Measurements from ENCODE around the gene IKBIP. TPM values are rescaled to one million over a fixed set of nuclear protein-coding genes. Genes with fewer than 3 reads are reported as not detected.
"Not testable (repeated sequence)": the region's sequence is repeated elsewhere in the genome, so short reads cannot be mapped to it uniquely, and the experiment has no call there.

Gene IKBIP
- polyA plus RNA-seq, 1 donor, result 25.0 TPM

DNA sequence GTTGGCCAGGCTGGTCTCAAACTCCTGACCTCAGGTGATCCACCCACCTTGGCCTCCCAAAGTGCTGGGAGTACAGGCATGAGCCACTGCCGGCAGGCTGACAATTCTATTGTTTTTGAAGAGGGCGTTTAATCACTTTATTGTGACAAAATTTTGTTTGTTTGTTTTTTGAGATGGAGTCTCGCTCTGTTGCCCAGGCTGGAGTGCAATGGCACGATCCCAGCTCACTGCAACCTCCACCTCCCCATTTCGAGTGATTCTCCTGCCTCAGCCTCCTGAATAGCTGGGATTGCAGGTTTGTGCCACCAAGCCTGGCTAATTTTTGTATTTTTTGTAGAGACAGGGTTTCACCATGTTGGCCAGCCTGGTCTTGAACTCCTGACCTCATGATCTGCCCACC lies 1.8 kb downstream of the IKBIP start:
- DNase-seq, result not testable (repeated sequence)

DNA sequence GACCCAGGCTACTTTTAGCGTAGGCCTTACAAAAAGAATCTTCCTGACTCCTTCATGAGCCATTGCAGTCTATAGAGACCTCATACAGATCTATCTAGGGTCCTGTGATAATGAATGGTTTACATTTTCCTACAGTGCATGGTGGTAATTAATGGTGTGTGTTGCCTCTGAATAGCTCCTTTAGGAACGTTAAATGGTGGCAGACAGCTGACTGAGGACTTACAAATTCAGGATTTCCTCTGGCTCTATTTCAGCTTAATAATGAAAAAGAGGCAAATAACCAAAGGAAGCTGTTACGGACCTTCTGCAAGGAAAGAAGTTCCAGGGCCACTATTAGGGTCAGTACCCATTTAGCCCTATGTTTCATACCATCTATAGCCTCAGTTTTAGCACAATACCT lies 5.1 kb downstream of the IKBIP start:
- no peak for DNase-seq

DNA sequence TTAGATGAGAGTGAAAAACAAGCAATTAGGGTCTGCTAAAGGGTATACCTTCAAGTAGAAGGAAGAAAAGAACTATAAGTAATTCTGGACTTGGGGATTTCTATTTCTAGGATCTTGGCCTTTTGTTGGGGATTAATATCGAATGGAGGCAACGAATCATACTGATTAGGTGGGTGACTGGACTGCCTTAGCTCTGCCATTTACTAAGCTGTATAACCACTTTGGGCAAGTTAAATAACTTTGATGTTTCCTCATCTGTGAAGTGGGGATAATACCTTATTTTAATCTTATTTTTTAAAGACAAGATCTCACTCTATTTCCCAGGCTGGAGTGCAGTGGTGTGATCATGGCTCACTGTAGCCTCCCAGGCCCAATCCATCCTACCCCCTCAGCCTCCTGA lies 6.6 kb downstream of the IKBIP start:
- no peak for DNase-seq

DNA sequence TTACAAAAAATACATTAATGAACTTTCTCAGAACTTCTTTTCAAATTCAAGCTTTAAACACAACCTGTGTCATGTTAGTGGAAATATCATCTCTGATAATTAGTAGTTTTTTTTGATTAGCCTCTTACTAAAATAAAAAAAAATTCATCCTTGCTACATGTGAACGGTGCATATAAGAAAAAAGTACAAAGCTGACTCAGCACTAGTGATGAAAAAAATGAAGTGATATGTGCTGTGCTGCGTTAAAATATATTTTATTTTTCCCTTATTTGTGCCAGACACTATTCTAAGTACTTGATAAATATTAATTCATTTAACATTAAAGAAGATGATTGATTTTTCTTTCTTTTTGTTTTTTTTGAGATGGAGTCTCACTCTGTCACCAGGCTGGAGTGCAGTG lies 7.5 kb downstream of the IKBIP start:
- no peak for DNase-seq

DNA sequence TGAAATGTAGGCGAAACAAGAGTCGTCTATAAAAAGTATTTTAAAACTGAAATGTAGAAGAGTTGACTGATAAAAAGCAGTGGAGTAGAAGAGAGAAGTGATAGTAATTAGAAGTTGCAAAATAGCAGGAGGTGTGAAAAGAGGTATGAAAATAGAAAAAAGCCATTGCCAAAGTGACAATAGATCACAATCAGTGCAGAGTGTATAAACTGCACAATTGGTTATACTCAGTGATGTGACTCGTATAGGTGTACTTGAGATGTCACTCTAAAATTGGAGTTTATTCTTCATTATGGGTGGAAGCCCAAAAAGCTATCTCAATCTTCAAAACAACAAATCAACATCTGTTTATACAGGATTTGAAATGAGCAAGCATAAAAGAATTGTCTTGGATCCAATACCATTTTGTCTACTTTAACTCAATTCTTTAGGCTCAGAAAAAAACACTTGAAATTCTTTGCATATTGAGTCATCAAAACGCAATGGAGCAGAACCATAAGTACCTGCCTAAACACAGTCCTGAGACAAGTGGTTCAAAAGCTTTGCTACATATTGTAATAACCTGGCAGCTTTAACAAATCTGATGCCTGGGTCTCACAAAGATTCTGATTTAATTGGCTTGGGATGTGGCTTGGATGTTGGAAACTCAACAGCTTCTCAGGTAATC lies 8.8 kb downstream of the IKBIP start:
- DNase-seq, result peak; percentile 35

DNA sequence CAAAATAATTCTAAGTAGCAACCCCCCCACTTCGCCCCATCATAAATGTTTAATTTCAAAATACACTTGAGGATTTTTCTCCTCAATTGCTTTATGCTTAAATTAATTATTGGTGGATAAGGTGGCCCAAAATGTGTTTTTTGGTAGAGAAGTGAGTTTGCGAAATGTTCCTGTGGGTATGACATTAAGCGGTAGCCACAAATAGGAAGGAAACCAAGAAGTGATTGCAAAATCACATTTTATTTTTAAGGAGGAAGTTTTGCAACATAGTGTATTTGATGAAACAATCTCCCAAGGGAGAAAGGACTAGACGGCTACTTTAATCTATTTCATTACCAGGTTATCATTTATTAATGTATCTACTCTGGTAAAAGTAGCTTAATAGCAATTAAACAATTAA lies 25.6 kb downstream of the IKBIP start:
- no peak for DNase-seq

DNA sequence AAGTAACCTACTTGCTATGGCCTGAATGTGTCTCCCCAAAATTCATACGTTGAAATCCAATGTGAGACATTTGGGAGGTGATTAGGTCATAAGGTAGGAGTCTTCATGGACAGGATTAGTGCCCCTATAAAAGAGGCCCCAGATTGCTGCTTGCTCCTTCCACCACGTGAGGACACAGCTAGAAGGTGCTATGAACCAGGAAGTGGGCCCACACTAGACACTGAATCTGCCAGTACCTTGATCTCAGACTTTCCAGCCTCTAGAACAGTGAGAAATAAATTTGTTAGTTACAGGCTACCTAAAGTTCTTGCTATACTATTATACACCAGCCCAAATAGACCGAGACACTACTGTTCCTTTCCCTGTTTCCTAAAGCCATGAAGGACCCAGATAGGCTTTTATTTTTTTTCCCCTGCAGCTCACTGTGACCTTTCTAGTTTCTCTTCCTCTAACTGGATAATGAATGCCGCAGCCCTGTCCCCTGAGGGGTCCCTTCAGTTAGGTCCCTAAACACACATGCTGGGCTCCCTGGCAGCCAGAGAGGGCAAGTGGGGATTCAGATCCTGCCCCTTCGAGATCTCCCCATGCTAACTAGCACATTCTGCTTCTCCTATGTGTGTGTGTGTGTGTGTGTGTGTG lies 31.8 kb downstream of the IKBIP start:
- no peak for DNase-seq

DNA sequence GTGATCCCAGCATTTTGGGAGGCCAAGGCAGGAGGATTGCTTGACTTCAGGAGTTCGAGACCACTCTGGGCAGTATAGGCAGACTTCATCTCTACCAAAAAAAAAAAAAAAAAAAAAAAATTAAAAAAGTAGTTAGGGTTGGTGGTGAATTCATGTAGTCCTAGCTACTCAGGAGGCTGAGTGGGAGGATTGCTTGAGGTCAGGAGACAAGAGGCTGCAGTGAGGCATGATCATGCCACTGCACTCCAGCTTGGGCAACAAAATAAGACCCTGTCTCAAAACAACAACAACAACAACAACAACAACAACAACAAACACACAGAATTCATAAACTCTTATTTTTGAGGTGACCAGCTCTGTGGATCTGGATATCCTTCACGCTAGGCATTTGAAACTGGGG lies 34.0 kb downstream of the IKBIP start:
- no peak for DNase-seq

DNA sequence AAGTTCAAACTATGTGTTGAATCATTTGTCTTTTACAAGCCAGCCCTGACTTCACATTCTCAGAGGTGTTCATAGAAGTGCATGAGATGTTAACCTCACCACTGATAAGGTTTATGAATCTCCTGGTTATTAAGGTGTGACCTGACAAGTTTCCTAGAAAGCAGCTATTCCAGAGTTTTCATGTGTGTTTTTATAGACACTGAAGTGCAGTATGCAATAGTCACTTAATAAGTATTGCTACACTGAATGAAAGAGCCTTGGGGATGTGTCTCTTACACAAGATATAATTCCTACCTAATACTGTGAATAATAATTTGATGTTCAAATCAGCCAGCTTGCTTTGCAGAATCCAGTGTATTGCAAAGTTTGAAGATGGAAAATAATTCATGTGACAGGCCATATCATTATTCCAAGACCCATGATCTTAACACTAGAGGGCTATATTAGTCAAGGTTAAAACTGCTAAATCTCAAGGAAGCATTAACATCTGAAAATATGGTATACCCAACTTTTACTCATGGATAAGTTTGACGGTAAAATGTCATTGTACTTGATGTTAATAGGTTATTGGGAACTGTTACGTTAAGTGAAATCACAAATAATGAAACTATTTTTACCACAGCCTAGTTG lies 38.1 kb downstream of the IKBIP start:
- no peak for DNase-seq

DNA sequence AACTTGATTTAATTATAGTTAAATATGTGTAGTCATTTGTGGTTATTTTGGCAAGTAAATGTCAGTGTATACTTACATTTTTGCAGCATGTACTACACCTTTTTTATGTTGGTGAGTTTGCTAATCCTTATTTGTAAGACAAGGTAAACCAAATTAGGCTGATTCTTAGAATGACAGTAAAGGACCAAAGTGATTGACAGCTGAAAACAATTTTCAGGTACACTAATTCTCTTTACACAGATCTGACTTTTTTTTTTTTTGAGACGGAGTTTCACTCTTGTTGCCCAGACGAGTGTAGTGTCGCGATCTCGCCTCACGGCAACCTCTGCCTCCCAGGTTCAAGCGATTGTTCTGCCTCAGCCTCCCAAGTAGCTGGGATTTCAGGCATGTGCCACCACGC lies 42.7 kb downstream of the IKBIP start:
- DNase-seq, result no peak

DNA sequence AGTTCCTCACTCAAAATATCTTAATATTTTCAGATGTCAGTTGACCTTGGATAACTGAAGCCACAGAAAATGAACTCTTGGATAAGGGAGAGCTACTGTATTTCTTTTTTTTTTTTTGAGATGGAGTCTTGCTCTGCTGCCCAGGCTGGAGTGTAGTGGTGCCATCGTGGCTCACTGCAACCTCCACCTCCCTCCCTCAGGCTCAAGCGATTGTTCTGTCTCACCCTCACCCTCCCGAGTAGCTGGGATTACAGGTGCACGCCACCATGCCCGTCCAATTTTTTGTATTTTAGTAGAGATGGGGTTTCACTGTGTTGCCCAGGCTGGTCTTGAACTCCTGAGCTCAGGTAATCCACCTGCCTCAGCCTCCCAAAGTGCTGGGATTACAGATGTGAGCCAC lies 47.3 kb downstream of the IKBIP start:
- not testable (repeated sequence) for DNase-seq

DNA sequence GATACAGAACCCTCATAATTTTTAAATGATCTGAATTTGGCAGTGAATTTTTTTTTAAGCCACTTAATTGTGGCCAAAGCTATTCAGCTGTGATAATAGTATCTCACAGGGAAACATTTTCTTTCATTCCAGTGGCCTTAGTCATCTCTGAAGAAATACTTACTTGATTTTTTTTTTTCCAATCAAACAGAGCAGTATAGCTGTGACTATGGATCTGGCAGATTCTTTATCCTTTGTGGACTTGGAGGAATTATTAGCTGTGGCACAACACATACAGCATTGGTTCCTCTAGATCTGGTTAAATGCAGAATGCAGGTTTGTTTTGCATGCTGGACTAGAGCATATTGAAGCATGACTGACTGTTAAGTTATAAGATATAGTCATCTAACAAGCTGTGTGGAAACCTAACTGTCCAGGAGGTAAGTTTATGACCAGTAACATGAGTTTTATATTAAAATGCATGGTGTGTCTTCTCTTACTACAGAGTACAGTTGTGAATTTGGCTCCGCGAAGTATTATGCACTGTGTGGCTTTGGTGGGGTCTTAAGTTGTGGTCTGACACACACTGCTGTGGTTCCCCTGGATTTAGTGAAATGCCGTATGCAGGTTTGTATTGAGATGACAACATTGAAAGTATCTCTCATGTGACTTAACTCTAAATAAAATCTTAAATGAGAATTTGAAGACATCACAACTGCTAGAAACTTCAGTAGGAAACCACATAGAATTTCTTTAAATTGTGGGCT lies 49.2 kb downstream of the IKBIP start:
- DNase-seq, result peak; percentile 15

DNA sequence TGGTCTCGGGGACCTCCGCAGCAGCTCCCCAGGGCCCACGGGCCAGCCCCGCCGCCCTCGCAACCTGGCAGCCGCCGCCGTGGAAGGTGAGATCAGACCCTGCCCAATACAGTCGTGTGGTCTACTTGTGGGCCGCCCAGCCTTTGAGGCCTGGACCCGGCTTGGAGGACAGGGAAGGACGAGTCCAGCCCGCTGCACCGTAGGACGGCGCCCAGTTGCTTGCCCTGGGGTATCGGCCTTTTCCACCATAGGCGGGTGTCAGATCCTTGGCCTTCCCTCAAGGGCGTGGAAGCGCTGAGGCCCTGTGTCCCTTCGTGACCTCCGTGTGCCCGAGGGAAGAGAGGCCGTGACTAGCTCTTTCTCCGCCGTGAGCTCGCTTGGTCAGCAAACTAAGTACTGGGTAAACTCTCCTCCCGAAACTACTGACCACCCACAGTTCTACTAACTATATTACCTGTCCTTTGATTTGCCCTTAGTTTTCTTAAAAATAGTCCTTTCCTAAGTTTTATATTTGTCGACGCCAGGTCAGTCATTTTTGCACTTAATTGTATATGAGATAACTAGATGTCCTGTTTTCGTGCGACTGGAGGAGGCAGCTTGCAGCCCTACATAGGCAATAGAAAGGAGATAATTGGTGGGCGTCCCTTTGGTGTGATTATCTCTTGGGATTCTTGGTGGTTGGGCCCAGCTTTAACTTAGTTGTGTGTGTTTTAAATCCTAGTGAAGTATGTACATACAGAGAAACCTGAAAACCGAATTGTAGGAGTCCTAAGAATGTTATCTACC lies 50.3 kb downstream of the IKBIP start:
- DNase-seq, result peak; percentile 32

DNA sequence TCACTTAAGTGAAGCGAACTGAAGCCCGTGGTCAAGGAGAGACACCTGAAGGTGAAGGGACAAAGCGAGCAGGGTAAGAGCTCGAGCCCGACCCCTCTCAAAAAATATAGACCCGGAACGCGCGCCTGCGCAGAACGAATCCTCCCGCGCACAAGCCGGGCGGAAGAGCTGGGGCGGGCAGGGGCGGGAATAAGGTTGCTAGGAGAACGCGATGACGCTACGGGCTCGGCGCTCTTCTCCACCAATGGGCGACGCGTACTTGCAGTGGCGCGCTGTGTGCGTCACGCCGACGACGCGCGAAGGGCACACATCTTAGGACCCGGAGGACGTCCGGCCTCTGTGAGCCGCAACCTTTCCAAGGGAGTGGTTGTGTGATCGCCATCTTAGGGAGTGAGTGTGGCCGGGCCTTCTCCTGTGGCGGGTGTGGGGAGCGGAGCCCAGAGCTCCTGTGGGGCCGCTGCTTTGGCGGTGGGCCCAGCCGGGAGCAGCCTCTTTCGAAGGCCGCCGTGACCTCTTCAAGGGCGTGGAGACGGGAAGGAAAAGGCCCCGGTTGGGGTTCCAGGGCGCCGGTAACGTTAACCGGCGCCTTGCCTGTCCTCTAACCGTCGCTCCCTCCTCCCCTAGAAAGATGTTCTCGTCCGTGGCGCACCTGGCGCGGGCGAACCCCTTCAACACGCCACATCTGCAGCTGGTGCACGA lies 51.1 kb downstream of the IKBIP start, which contains the start of gene SLC25A3:
Gene SLC25A3, plus strand, starts transcription at position 336 of the 699 bp plus-strand sequence. Its CDS starts 293 bp downstream, at position 629.
- DNase-seq, result peak; percentile 97

DNA sequence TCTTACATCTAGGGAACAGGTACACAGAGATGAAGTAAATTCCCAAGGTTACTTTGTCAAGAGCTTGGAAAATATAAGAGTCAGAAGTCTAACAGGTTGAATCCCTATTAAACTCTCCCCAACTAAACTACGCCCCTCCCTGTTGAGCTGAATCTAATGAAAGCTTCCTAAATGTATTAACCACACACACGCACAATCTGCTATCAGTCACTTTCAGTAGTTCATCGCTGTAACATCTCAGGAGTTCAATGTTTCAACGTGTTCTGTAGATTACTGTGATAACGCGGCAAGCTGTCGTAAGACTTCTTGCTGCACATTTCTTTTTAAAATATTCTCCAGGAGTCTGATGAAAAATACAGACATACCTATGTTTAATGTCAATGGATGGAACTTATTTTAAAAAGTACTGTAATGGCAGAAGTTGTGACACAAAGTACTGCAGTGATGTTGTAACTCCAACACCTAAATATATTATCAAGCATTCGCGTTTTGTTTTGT lies 51.7 kb downstream of the IKBIP start:
- no peak for DNase-seq

DNA sequence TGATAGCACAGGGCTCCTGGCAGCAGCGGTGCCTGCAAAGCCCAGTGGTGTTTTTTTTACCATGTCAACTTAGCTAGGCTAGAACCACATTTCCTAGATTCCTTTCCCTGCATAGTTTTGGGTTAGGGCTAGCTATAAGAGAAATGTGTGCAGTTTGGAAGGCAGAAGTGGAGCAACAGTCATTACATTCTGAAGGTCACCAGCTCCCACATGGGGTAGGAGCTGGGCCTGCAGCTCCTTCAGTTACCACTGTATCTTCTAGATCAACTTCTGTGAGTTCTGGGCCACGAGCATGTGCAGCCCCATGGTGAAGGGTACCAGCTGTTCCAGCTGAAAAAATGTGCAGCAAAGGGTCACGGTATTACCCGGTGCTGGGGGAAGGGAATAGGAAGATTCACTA lies 53.4 kb downstream of the IKBIP start:
- DNase-seq, result no peak

DNA sequence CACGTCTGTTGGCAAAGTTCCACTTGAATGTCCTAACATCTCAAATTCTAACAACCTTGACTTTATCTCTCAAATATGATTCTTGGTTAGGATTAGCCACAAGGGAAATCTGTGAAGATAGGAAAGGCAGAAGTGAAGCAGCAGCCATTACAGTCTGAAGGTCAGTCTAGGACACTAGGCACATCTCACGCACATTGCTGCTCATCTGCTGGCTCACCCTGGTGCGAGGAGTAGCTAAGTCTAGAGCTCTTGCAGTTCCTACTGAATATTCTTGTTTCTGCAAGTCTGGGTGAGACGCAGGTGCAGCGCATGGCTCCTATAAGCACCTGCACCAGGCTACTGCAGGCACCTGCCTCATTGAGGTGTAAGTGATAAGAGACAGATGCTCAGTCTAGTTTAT lies 57.5 kb downstream of the IKBIP start:
- DNase-seq, result no peak

DNA sequence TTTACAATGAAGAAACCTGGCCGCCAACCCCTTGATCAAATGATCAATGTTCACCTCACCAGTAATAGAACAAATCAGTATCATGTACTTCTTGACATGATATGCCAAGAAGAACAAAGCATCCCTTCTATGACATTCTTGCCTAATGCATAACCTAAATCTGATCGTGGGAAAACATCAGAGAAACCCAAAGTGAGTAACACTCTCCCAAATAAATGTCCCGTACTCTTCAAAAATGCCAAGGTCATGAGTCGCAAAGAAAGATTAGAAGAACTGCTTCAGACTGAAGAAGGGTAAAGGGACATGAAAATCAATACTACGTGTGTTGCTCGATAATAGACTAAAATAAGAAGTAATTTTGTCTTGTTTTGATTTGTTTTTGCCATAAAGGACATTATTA lies 62.5 kb downstream of the IKBIP start:
- DNase-seq, result no peak

DNA sequence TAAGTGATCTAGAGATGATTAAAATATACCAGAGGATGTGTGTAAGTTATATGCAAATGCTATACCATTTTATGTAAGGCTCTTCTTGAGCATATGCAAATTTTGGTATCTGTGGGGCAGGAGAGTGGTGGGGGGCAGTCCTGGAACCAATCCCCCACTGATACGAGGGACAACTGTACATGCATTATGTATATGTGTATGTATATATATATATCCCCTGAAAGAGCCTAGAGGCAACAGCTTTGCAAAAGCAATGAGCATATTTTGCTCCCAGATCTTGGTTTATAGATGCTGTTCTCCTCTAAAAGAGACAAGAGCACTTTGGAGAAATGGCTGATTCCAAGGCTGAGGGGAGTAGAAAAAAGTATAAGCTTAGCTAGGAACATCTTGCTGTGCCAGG lies 63.5 kb downstream of the IKBIP start:
- DNase-seq, result no peak

DNA sequence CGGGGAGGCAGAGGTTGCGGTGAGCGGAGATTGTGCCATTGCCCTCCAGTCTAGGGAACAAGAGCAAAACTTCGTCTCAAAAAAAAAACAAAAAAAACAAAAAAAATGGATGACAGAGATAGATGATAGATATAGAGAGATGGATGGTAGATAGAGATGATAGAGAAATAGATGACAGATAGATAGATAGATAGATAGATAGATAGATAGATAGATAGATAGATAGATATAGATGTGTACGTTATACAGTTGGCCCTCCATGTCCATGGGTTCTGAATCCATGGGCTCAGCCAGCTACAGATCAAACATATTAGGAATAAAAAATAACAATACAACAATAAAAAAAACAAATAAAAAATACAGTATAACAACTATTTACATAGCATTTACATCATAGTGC lies 63.9 kb downstream of the IKBIP start:
- no peak for DNase-seq

DNA sequence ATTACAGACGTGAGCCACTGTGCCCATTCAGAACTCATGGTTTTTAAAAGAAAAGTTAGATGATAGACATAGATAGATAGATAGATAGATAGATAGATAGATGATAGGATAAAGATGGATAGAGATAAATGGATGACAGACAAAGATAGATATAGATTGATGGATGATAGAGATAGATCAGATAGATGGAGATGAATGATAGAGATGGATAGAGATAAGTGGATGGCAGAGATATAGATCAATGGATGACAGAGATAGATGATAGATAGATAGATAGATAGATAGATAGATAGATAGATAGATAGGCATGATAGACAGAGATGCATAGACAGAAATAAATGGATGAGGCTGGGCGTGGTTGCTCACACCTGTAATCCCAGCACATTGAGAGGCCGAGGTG lies 64.8 kb downstream of the IKBIP start:
- DNase-seq, result no peak
